SHP77 treated with DMSO at 0.1 percent for 48 hours (cell line): Measurements from ENCODE around the gene TBX20.
"Not testable (repeated sequence)": the region's sequence is repeated elsewhere in the genome, so short reads cannot be mapped to it uniquely, and the experiment has no call there.

Source experiments
- DNase-seq: peaks from one replicate; lab custom pipeline; 2025; lab: John Stamatoyannopoulos, UW

The TBX20 gene

DNA sequence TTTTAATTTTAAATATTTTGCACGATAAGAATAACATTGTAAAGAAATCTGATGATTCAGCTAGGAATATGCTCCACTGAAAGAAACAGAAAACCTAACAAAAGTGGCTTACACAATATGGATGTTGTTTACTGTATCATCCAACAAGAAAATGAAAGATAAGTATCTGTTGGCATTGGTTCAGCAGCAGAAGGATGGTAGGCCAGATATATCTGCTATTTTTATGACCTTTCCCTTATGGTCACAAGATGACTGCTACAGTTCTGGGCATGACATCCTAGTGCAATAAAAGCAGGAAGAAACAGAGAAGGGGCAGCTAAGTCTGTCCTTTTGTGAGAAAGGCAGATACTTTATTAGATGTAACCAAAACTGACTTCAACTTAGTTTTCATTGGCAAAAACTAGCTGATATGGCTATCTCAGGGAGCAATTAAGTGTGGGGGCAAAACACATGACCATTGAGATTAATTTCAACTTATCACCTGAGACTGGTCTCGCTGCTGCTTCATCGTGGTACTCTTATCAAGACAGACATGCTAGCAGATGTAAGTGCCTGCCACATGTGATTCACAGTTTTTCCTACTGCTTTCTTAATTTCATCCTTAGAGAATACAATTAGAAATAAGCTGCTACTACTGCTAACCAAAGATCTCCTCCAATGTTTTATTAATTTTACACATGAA, 92.7 kb downstream of the TBX20 start:
- DNase-seq = not testable (repeated sequence)
